DOHH2 (cell line): ENCODE measurements around the gene METTL8.

Experiments used
- H3F3A ChIP-seq: fragments of 200-600 bp; sonication (generic), shearing (Covaris generic); 2 replicates; pipeline ENCODE4 v1.6.0; 2016; ENCODE audit warnings: antibody characterized with exemption, mild to moderate bottlenecking; ENCODE audit not compliant: control insufficient read depth, insufficient read depth
- H3K27ac ChIP-seq: fragments of 200-600 bp; sonication (generic); 2 replicates; pipeline ENCODE4 v1.5.1; 2014; ENCODE audit warnings: low read depth, mild to moderate bottlenecking, low read length, moderate library complexity
- H3K27me3 ChIP-seq: fragments of 200-600 bp; sonication (generic); 2 replicates; pipeline ENCODE4 v1.6.1; 2014; ENCODE audit warnings: mild to moderate bottlenecking, low read length, mixed read lengths; ENCODE audit not compliant: control insufficient read depth
- H3K36me3 ChIP-seq: fragments of 200-600 bp; sonication (generic); 2 replicates; pipeline ENCODE4 v1.6.1; 2014; ENCODE audit warnings: mild to moderate bottlenecking, low read length, moderate library complexity, mixed read lengths; ENCODE audit not compliant: control insufficient read depth
- H3K4me1 ChIP-seq: fragments of 200-600 bp; sonication (generic); 2 replicates; pipeline ENCODE4 v1.6.1; 2014; ENCODE audit warnings: mild to moderate bottlenecking, low read length, mixed read lengths; ENCODE audit not compliant: control insufficient read depth
- H3K4me2 ChIP-seq: fragments of 200-600 bp; sonication (generic); 2 replicates; pipeline ENCODE4 v1.6.0; 2014; ENCODE audit warnings: mild to moderate bottlenecking, low read length, moderate library complexity
- H3K4me3 ChIP-seq: fragments of 200-600 bp; sonication (generic); 2 replicates; pipeline ENCODE4 v1.5.1; 2014; ENCODE audit warnings: mild to moderate bottlenecking, low read length, mixed read lengths
- H3K79me2 ChIP-seq: fragments of 200-600 bp; sonication (generic); 2 replicates; pipeline ENCODE4 v1.6.1; 2014; ENCODE audit warnings: mild to moderate bottlenecking, low read length, mixed read lengths; ENCODE audit not compliant: control insufficient read depth
- H3K9me2 ChIP-seq: fragments of 200-600 bp; sonication (generic); replicated peaks from 2 replicates; pipeline ENCODE4 v1.6.1; 2014; ENCODE audit warnings: mild to moderate bottlenecking, low read length, mixed read lengths; ENCODE audit not compliant: control insufficient read depth
- H3K9me3 ChIP-seq: fragments of 200-600 bp; sonication (generic); 2 replicates; pipeline ENCODE4 v1.6.1; 2014; ENCODE audit warnings: antibody characterized with exemption, low read length, mixed read lengths; ENCODE audit not compliant: control insufficient read depth, insufficient read depth
- H4K20me1 ChIP-seq: fragments of 200-600 bp; sonication (generic); 2 replicates; pipeline ENCODE4 v1.6.0; 2014; ENCODE audit warnings: low read depth, mild to moderate bottlenecking, antibody characterized with exemption, low read length, moderate library complexity; ENCODE audit not compliant: control insufficient read depth, insufficient read depth
- EZH2phosphoT487 ChIP-seq: fragments of 200-600 bp; sonication (generic); IDR thresholded peaks from 2 replicates; pipeline ENCODE4 v1.6.1; 2017; ENCODE audit warnings: borderline replicate concordance, mild to moderate bottlenecking, antibody characterized with exemption, low read length, moderate library complexity, mixed read lengths
- TF ChIP-seq, protein P1 (sequence below): fragments of 200-600 bp; sonication (generic); IDR thresholded peaks from one replicate; pipeline ENCODE4 v1.5.1; 2014; ENCODE audit warnings: antibody characterized with exemption, mild to moderate bottlenecking, low read depth, low read length; ENCODE audit not compliant: poor library complexity, severe bottlenecking

METTL8 gene

GRCh38 chr2:171307560-171307959 is 126.2 kb downstream of the METTL8 start:
- no peaks in the 10 kb centered on the region for H4K20me1 ChIP-seq

GRCh38 chr2:171297956-171298355 is 135.8 kb downstream of the METTL8 start:
- H3K79me2 ChIP-seq = no peaks in the 10 kb centered on the region
- H3K4me3 ChIP-seq = no peak overlapping the region
- H3K4me1 ChIP-seq = no peaks in the 10 kb centered on the region
- H3K27ac ChIP-seq = no peak overlapping the region
- H3K4me2 ChIP-seq = no peak overlapping the region
- H4K20me1 ChIP-seq = no peaks in the 10 kb centered on the region
- H3F3A ChIP-seq = no peaks in the 10 kb centered on the region
- no peaks in the 10 kb centered on the region for H3K9me3 ChIP-seq
- TF ChIP-seq EZH2phosphoT487 = no peak
- TF ChIP-seq, protein P1, sequence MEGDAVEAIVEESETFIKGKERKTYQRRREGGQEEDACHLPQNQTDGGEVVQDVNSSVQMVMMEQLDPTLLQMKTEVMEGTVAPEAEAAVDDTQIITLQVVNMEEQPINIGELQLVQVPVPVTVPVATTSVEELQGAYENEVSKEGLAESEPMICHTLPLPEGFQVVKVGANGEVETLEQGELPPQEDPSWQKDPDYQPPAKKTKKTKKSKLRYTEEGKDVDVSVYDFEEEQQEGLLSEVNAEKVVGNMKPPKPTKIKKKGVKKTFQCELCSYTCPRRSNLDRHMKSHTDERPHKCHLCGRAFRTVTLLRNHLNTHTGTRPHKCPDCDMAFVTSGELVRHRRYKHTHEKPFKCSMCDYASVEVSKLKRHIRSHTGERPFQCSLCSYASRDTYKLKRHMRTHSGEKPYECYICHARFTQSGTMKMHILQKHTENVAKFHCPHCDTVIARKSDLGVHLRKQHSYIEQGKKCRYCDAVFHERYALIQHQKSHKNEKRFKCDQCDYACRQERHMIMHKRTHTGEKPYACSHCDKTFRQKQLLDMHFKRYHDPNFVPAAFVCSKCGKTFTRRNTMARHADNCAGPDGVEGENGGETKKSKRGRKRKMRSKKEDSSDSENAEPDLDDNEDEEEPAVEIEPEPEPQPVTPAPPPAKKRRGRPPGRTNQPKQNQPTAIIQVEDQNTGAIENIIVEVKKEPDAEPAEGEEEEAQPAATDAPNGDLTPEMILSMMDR = no peak
- no peaks in the 10 kb centered on the region for H3K27me3 ChIP-seq
- no peaks in the 10 kb centered on the region for H3K36me3 ChIP-seq
- H3K9me2 ChIP-seq = no peaks in the 10 kb centered on the region

More at GRCh38 chr2:171307560-171307959, 126.2 kb downstream of the METTL8 start:
- Histone ChIP-seq H3K27me3 (no peaks in the 10 kb centered on the region), H3K4me1 (peaks cover 16% of the 10 kb centered on the region), H3K4me2 (peak overlapping the region; percentile 24), H3K4me3 (no peak overlapping the region), H3F3A (no peaks in the 10 kb centered on the region), H3K27ac (no peak overlapping the region), H3K9me2 (no peaks in the 10 kb centered on the region), H3K36me3 (no peaks in the 10 kb centered on the region), H3K9me3 (peaks cover 7% of the 10 kb centered on the region; the same call in 1 of the 2 replicates), H3K79me2 (no peaks in the 10 kb centered on the region)
- no peak for TF ChIP-seq EZH2phosphoT487
- TF ChIP-seq, protein P1 = no peak

DNA sequence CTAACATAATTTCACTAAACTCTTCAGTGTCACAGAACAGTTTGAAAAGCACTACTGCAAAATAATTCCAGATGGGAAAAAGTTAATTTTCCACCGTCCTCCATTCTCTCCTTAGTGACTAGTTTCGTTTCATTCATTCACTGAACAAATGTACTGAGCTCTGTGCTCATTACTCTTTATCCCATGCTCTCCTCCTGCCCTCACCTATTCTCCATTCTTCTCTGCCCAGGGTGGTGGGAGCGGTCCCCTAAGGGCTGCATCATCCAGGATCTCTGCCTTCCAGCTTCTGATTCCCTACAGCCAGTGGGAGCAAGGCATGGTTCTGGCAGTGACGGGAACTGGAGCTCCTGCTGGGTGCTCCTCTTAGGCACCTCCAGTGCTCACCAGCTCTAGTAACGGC is 139.2 kb downstream of the METTL8 start:
- TF ChIP-seq, protein P1 = no peak
- no peak for TF ChIP-seq EZH2phosphoT487
- Histone ChIP-seq H3K4me3 (no peak overlapping the region), H3K36me3 (no peaks in the 10 kb centered on the region), H3K4me1 (no peaks in the 10 kb centered on the region), H3F3A (no peaks in the 10 kb centered on the region), H3K9me2 (no peaks in the 10 kb centered on the region), H3K27ac (no peak overlapping the region), H3K79me2 (no peaks in the 10 kb centered on the region), H3K9me3 (no peaks in the 10 kb centered on the region), H3K27me3 (no peaks in the 10 kb centered on the region), H3K4me2 (no peak overlapping the region), H4K20me1 (no peaks in the 10 kb centered on the region)
